K562 (cell line): ENCODE measurements around the gene KATNB1. TPM values are rescaled to one million over a fixed set of nuclear protein-coding genes. Genes with fewer than 3 reads are reported as not detected.

ENCODE experiments used
- ATAC-seq: fragments of 200-7000 bp; cut with Tn5 transposase; 3 replicates; pipeline ENCODE4 v1.9.1; 2020; ENCODE audit warnings: moderate library complexity
- BruUV-seq: library from RNA; stranded (reverse); fragments of 400-500 nt; replicated peaks from 2 replicates; lab custom pipeline; 2021; lab: Mats Ljungman, UMichigan
- CTCF ChIA-PET: fragments of 300-600 bp; formaldehyde crosslinking; extraction: SDS; loops from one replicate; lab custom pipeline; 2021; ENCODE audit warnings: low intra/inter-chr PET ratio; lab: Yijun Ruan, JAX
- POLR2A ChIA-PET: fragments of 300-600, 350-650 bp; sonication (Branson Sonifier 250); formaldehyde crosslinking; extraction: SDS; loops from one replicate; lab custom pipeline; 2021; ENCODE audit warnings: antibody characterized with exemption, inconsistent platforms; lab: Yijun Ruan, JAX
- DNase-seq, 4 experiments: peaks; one replicate each; pipeline versions ENCODE4 v3.0.0 to v3.0.0-alpha.2; 2011 to 2018; ENCODE audit warnings: low spot score in 3 of 4, mixed read lengths in 3 of 4; ENCODE audit errors: extremely low read depth in 1 of 4
- FAIRE-seq: peaks from 2 replicates; lab custom pipeline; 2011; peaks lifted over from hg19 to GRCh38; lab: Jason Lieb, UNC
- H2AFZ ChIP-seq: 2 replicates; pipeline ENCODE4 v1.6.0; 2011; ENCODE audit warnings: low read depth, low read length, control low read depth, inconsistent platforms
- H3K27ac ChIP-seq: fragments of 200-600 bp; 3 replicates; pipeline ENCODE4 v1.8.0; 2011; ENCODE audit warnings: low read depth, mild to moderate bottlenecking, control low read depth, inconsistent platforms, low read length, moderate library complexity, mixed read lengths; ENCODE audit errors: extremely low read depth
- H3K27me3 ChIP-seq, 2 experiments: fragments of 300-600 bp in 1 of 2; 2 replicates in 1 of 2; 3 replicates in 1 of 2; pipeline versions ENCODE4 v1.6.0 to v1.8.0; 2011; ENCODE audit warnings: inconsistent platforms in 2 of 2, low read length in 2 of 2, mild to moderate bottlenecking in 1 of 2, mixed read lengths in 1 of 2, moderate library complexity in 1 of 2; ENCODE audit not compliant: control insufficient read depth in 2 of 2, insufficient read depth in 2 of 2
- H3K36me3 ChIP-seq: fragments of 300-600 bp; 3 replicates; pipeline ENCODE4 v1.8.0; 2011; ENCODE audit warnings: mild to moderate bottlenecking, low read length, inconsistent platforms; ENCODE audit not compliant: control insufficient read depth, insufficient read depth
- H3K4me1 ChIP-seq, 2 experiments: fragments of 200-600 bp in 1 of 2; replicated peaks in 1 of 2; 2 replicates in 1 of 2; 3 replicates in 1 of 2; pipeline versions ENCODE4 v1.5.1 to v1.8.0; 2011; ENCODE audit warnings: inconsistent platforms in 2 of 2, low read length in 2 of 2, mild to moderate bottlenecking in 1 of 2, mixed read lengths in 1 of 2, moderate library complexity in 1 of 2; ENCODE audit not compliant: control insufficient read depth in 2 of 2, insufficient read depth in 2 of 2
- H3K4me2 ChIP-seq: 2 replicates; pipeline ENCODE4 v1.6.1; 2011; ENCODE audit warnings: low read length, control low read depth, inconsistent platforms, mixed read lengths; ENCODE audit not compliant: insufficient read depth
- H3K4me3 ChIP-seq: fragments of 200-600 bp; sonication (generic), shearing (Covaris generic); 2 replicates; pipeline ENCODE4 v1.5.1; 2016; ENCODE audit warnings: control low read depth, inconsistent platforms
- H3K79me2 ChIP-seq: fragments of 200-600 bp; 3 replicates; pipeline ENCODE4 v1.8.0; 2011; ENCODE audit warnings: low read length, inconsistent platforms; ENCODE audit not compliant: control insufficient read depth, insufficient read depth
- H3K9ac ChIP-seq, 2 experiments: 2 replicates each; pipeline versions ENCODE4 v1.6.0 to v1.6.1; 2011; ENCODE audit warnings: low read depth in 2 of 2, low read length in 2 of 2, control low read depth in 1 of 2, inconsistent platforms in 1 of 2, mild to moderate bottlenecking in 1 of 2, mixed read lengths in 1 of 2; ENCODE audit not compliant: insufficient read depth in 1 of 2
- H3K9me1 ChIP-seq: one replicate; pipeline ENCODE4 v1.6.0; 2011; ENCODE audit warnings: inconsistent platforms, mild to moderate bottlenecking, low read length, moderate library complexity; ENCODE audit not compliant: control insufficient read depth, insufficient read depth
- H3K9me3 ChIP-seq: replicated peaks from 2 replicates; pipeline ENCODE4 v1.5.1; 2011; ENCODE audit warnings: low read depth, low read length, inconsistent platforms; ENCODE audit not compliant: control insufficient read depth, insufficient read depth
- H4K20me1 ChIP-seq: replicated peaks from 2 replicates; pipeline ENCODE4 v1.6.1; 2011; ENCODE audit warnings: low read length, inconsistent platforms, mixed read lengths; ENCODE audit not compliant: control insufficient read depth, insufficient read depth
- MYC ChIP-seq, 2 experiments: fragments of 250-450 bp in 1 of 2; sonication (Bioruptor Pico) in 1 of 2; IDR thresholded peaks; 2 replicates each; pipeline versions ENCODE4 v1.5.1 to v1.6.1; 2012 to 2021; ENCODE audit warnings: low read depth in 2 of 2, borderline replicate concordance in 1 of 2, improper control_type of control experiment in 1 of 2, low read length in 1 of 2, mild to moderate bottlenecking in 1 of 2, moderate library complexity in 1 of 2
- ZNF124 ChIP-seq: sonication (generic); formaldehyde crosslinking; IDR thresholded peaks from 2 replicates; pipeline ENCODE4 v1.8.1; 2022; ENCODE audit warnings: missing genetic modification reagents
- ZNF76 ChIP-seq: fragments of 250-450 bp; sonication (Bioruptor Pico); IDR thresholded peaks from 2 replicates; pipeline ENCODE4 v1.4.0; 2020; ENCODE audit warnings: mild to moderate bottlenecking, moderate library complexity, borderline replicate concordance
- WGBS: fragments of 100-300 bp; shearing (Covaris generic); methylation state at CpG from one replicate; pipeline ENCODE4 v1.1.6; 2016; ENCODE audit warnings: low coverage, mixed read lengths; ENCODE audit not compliant: insufficient coverage; ENCODE audit errors: missing lambda C conversion rate; 5-methylcytosine and 5-hydroxymethylcytosine counted together
- in situ Hi-C: fragments of 300-500 bp; cut with MboI; formaldehyde crosslinking; loops from 4 replicates; pipeline ENCODE4 v1.15.0; 2018; ENCODE audit warnings: inconsistent platforms, mixed read lengths
- intact Hi-C: fragments of 100-400 bp; cut with micrococcal nuclease; formaldehyde crosslinking; loops from 2 replicates; pipeline ENCODE4 v1.14.2; 2022
- polyA plus RNA-seq, 8 experiments: library from polyadenylated mRNA; depleted of rRNA in 4 of 8; stranded (reverse) in 5 of 8; unstranded in 3 of 8; fragments of >200 nt; fragmentation: Nextera tagmentation in 2 of 8; fragmentation: Illumina TruSeq in 1 of 8; extraction: Ambion mirVana in 2 of 8; extraction: Trizol in 1 of 8; gene quantifications; 2 replicates each; pipeline versions ENCODE4 v1.2.1 to v1.2.3, GENCODE V29; 2011 to 2014; ENCODE audit warnings: inconsistent platforms in 1 of 8, missing spikeins in 1 of 8
- total RNA-seq, 7 experiments: library from RNA; depleted of rRNA in 6 of 7; stranded (reverse); fragments of >200 nt in 6 of 7; fragmentation: Illumina TruSeq in 2 of 7; extraction: Trizol in 2 of 7; gene quantifications; 2 replicates each; pipeline versions ENCODE4 v1.2.1 to v1.2.3, GENCODE V29; 2011 to 2021; ENCODE audit warnings: low replicate concordance in 1 of 7
- TF ChIP-seq, protein P1 (sequence below), 3 experiments: fragments of 200-800 bp in 1 of 3; sonication (Bioruptor generic) in 1 of 3; sonication (generic) in 1 of 3; formaldehyde crosslinking in 1 of 3; IDR thresholded peaks; 2 replicates each; pipeline versions ENCODE4 v1.6.1 to v1.8.0; 2016 to 2022; ENCODE audit warnings: mild to moderate bottlenecking in 2 of 3, missing compliant biosample characterization in 2 of 3, missing genetic modification characterization in 2 of 3, missing genetic modification reagents in 1 of 3
- TF ChIP-seq, protein P2 (sequence below): sonication (generic); formaldehyde crosslinking; IDR thresholded peaks from 2 replicates; pipeline ENCODE4 v1.8.0; 2023; ENCODE audit warnings: missing genetic modification reagents, mild to moderate bottlenecking, borderline replicate concordance
- TF ChIP-seq, protein P3 (sequence below): fragments of 450-650 bp; IDR thresholded peaks from 2 replicates; pipeline ENCODE4 v1.6.1; 2017; ENCODE audit warnings: mild to moderate bottlenecking, moderate library complexity
- TF ChIP-seq, protein P4 (sequence below), 3 experiments: fragments of 200-800 bp in 1 of 3; fragments of 250-450 bp in 1 of 3; fragments of 450-650 bp in 1 of 3; sonication (Bioruptor Pico) in 1 of 3; sonication (Bioruptor generic) in 1 of 3; formaldehyde crosslinking in 1 of 3; IDR thresholded peaks; 2 replicates each; pipeline versions ENCODE4 v1.6.1 to v1.8.0; 2016 to 2022; ENCODE audit warnings: mild to moderate bottlenecking in 2 of 3, missing genetic modification characterization in 2 of 3, missing compliant biosample characterization in 1 of 3, moderate library complexity in 1 of 3

KATNB1 gene
- total and polyA plus RNA-seq, 9 of the 15 experiments (the other 6 are each of a cell fraction or from before 2014, with no cell fraction given): 1.2 to 52.6 (median 21.9) TPM

DNA sequence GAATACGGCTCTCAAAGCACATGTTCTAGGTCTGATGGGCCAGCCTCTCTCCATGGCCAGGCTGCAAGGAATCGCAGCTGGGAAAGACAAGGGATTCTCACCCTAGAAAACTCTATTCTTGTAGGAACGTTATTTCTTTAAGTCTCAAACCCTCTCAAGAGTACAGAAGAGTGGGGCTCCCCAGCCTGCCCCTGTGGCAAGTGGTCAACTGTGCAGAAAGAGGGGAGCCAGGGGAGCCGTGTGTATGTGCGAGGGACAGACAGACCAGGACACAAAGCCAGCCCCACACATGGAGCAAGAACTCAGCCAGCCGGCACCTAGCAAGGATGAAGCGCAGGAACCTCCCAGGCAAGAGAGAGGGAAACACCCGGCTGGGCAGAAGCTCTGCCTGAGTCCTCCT lies 50.4 kb downstream of the KATNB1 start:
- Histone ChIP-seq H3K27ac (no peak overlapping the region), H4K20me1 (no peaks in the 10 kb centered on the region), H3K9ac (peak overlapping the region in 1 of 2 experiments; percentile 45; a peak in 1 of 4 replicates)
- TF ChIP-seq, protein P1, sequence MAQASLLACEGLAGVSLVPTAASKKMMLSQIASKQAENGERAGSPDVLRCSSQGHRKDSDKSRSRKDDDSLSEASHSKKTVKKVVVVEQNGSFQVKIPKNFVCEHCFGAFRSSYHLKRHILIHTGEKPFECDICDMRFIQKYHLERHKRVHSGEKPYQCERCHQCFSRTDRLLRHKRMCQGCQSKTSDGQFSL (CRISPR knock-in tag; IDR thresholded peaks at IDR 0.05): no peak
- TF ChIP-seq, protein P1 (tag; IDR thresholded peaks at IDR 0.05): no peak
- TF ChIP-seq MYC (IDR thresholded peaks at IDR 0.05; ENCODE audit: low read depth, low read length) (no peak), MYC (CRISPR knock-in tag; IDR thresholded peaks at IDR 0.05; ENCODE audit: borderline replicate concordance, low read depth) (no peak), ZNF124 (CRISPR knock-in tag) (no peak), ZNF76 (CRISPR knock-in tag) (no peak)
- TF ChIP-seq, protein P2, sequence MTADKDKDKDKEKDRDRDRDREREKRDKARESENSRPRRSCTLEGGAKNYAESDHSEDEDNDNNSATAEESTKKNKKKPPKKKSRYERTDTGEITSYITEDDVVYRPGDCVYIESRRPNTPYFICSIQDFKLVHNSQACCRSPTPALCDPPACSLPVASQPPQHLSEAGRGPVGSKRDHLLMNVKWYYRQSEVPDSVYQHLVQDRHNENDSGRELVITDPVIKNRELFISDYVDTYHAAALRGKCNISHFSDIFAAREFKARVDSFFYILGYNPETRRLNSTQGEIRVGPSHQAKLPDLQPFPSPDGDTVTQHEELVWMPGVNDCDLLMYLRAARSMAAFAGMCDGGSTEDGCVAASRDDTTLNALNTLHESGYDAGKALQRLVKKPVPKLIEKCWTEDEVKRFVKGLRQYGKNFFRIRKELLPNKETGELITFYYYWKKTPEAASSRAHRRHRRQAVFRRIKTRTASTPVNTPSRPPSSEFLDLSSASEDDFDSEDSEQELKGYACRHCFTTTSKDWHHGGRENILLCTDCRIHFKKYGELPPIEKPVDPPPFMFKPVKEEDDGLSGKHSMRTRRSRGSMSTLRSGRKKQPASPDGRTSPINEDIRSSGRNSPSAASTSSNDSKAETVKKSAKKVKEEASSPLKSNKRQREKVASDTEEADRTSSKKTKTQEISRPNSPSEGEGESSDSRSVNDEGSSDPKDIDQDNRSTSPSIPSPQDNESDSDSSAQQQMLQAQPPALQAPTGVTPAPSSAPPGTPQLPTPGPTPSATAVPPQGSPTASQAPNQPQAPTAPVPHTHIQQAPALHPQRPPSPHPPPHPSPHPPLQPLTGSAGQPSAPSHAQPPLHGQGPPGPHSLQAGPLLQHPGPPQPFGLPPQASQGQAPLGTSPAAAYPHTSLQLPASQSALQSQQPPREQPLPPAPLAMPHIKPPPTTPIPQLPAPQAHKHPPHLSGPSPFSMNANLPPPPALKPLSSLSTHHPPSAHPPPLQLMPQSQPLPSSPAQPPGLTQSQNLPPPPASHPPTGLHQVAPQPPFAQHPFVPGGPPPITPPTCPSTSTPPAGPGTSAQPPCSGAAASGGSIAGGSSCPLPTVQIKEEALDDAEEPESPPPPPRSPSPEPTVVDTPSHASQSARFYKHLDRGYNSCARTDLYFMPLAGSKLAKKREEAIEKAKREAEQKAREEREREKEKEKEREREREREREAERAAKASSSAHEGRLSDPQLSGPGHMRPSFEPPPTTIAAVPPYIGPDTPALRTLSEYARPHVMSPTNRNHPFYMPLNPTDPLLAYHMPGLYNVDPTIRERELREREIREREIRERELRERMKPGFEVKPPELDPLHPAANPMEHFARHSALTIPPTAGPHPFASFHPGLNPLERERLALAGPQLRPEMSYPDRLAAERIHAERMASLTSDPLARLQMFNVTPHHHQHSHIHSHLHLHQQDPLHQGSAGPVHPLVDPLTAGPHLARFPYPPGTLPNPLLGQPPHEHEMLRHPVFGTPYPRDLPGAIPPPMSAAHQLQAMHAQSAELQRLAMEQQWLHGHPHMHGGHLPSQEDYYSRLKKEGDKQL (CRISPR knock-in tag): no peak
- TF ChIP-seq, protein P3, sequence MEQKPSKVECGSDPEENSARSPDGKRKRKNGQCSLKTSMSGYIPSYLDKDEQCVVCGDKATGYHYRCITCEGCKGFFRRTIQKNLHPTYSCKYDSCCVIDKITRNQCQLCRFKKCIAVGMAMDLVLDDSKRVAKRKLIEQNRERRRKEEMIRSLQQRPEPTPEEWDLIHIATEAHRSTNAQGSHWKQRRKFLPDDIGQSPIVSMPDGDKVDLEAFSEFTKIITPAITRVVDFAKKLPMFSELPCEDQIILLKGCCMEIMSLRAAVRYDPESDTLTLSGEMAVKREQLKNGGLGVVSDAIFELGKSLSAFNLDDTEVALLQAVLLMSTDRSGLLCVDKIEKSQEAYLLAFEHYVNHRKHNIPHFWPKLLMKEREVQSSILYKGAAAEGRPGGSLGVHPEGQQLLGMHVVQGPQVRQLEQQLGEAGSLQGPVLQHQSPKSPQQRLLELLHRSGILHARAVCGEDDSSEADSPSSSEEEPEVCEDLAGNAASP: no peak
- TF ChIP-seq, protein P4, sequence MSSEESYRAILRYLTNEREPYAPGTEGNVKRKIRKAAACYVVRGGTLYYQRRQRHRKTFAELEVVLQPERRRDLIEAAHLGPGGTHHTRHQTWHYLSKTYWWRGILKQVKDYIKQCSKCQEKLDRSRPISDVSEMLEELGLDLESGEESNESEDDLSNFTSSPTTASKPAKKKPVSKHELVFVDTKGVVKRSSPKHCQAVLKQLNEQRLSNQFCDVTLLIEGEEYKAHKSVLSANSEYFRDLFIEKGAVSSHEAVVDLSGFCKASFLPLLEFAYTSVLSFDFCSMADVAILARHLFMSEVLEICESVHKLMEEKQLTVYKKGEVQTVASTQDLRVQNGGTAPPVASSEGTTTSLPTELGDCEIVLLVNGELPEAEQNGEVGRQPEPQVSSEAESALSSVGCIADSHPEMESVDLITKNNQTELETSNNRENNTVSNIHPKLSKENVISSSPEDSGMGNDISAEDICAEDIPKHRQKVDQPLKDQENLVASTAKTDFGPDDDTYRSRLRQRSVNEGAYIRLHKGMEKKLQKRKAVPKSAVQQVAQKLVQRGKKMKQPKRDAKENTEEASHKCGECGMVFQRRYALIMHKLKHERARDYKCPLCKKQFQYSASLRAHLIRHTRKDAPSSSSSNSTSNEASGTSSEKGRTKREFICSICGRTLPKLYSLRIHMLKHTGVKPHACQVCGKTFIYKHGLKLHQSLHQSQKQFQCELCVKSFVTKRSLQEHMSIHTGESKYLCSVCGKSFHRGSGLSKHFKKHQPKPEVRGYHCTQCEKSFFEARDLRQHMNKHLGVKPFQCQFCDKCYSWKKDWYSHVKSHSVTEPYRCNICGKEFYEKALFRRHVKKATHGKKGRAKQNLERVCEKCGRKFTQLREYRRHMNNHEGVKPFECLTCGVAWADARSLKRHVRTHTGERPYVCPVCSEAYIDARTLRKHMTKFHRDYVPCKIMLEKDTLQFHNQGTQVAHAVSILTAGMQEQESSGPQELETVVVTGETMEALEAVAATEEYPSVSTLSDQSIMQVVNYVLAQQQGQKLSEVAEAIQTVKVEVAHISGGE (CRISPR knock-in tag; IDR thresholded peaks at IDR 0.05): no peak
- TF ChIP-seq, all 486 proteins: peak for 0
- Histone ChIP-seq H3K4me3 (no peak overlapping the region), H3K36me3 (peaks cover 68% of the 10 kb centered on the region; the same call in 2 of the 3 replicates), H3K9me1 (no peaks in the 10 kb centered on the region), H3K27me3 (no peaks in the 10 kb centered on the region), H3K79me2 (no peaks in the 10 kb centered on the region), H3K4me2 (no peak overlapping the region), H3K9me3 (no peaks in the 10 kb centered on the region), H3K4me1 (peaks cover 0 to 23% of the 10 kb centered on the region in 2 experiments; a peak in 1 of 5 replicates), H2AFZ (no peak overlapping the region)
- CTCF ChIA-PET: no interaction called here
- ATAC-seq (no peak), FAIRE-seq (no peak), DNase-seq (no peak)
- WGBS: 87% methylated on average over 8 of the region's 8 CpGs
- BruUV-seq: no TSS peak
- in situ Hi-C loops (no loop called here), intact Hi-C loops (no loop called here)
- POLR2A ChIA-PET: interaction anchor here (2.8 to 4.3 kb wide), 2 partner anchors 9 to 14 kb away, joined by 15 to 20 read pairs; partner anchors contain the start of gene KIFC3
